ENCODE data around the gene BCL2. TPM values are rescaled to one million over a fixed set of nuclear protein-coding genes. Genes with fewer than 3 reads are reported as not detected.
A peak's percentile ranks its signal among the peaks of the same experiment; 100 is the strongest.

BCL2 gene
- total RNA-seq, 2 experiments from 2014 or later = 102 to 109 TPM

- H3K9me3 Mint-ChIP-seq = no peaks in the 10 kb centered on the region
- H3K27ac Mint-ChIP-seq = no peak overlapping the region
- no peak for DNase-seq
- POLR2A ChIA-PET = interaction anchor here (0.6 to 1.2 kb wide), 6 partner anchors 9 to 92 kb away, joined by 3 to 4 read pairs (median 3); no protein-coding TSS in a partner anchor
- H3K4me1 Mint-ChIP-seq = peaks cover 77% of the 10 kb centered on the region
- CTCF ChIA-PET = interaction anchor here (0.7 to 2.0 kb wide), 4 partner anchors 21 to 92 kb away, joined by 3 to 10 read pairs (median 4); no protein-coding TSS in a partner anchor
- H3K36me3 Mint-ChIP-seq (ENCODE audit: low read depth) = peaks cover 72% of the 10 kb centered on the region
- H3K4me3 Mint-ChIP-seq = no peak overlapping the region
- H3K27me3 Mint-ChIP-seq = no peaks in the 10 kb centered on the region
Measured at GRCh38 chr18:63225434-63225833, 94.1 kb downstream of the BCL2 start.

GRCh38 chr18:63224630-63225029, 94.9 kb downstream of the BCL2 start:
- no peaks in the 10 kb centered on the region for H3K9me3 Mint-ChIP-seq
- no peak overlapping the region for H3K4me3 Mint-ChIP-seq
- CTCF ChIA-PET = interaction anchor here (1.0 to 2.0 kb wide), 2 partner anchors 69 to 93 kb away, joined by 4 to 10 read pairs; no protein-coding TSS in a partner anchor
- H3K27ac Mint-ChIP-seq = peak overlapping the region; percentile 44
- peaks cover 77% of the 10 kb centered on the region for H3K4me1 Mint-ChIP-seq
- no peak for DNase-seq
- POLR2A ChIA-PET = interaction anchor here (0.7 to 1.2 kb wide), 6 partner anchors 11 to 93 kb away, joined by 3 to 4 read pairs (median 3); no protein-coding TSS in a partner anchor
- H3K36me3 Mint-ChIP-seq (ENCODE audit: low read depth) = peaks cover 73% of the 10 kb centered on the region
- H3K27me3 Mint-ChIP-seq = no peaks in the 10 kb centered on the region

GRCh38 chr18:63223837-63224236, 95.7 kb downstream of the BCL2 start:
- peaks cover 4% of the 10 kb centered on the region for H3K9me3 Mint-ChIP-seq
- CTCF ChIA-PET = interaction anchor here (2.0 kb wide), 1 partner anchor 94 kb away, joined by 10 read pairs; no protein-coding TSS in a partner anchor
- H3K4me3 Mint-ChIP-seq = no peak overlapping the region
- POLR2A ChIA-PET = no interaction called here
- peaks cover 78% of the 10 kb centered on the region for H3K4me1 Mint-ChIP-seq
- peaks cover 75% of the 10 kb centered on the region for H3K36me3 Mint-ChIP-seq (ENCODE audit: low read depth)
- no peak for DNase-seq
- peak overlapping the region; percentile 44 for H3K27ac Mint-ChIP-seq
- no peaks in the 10 kb centered on the region for H3K27me3 Mint-ChIP-seq

GRCh38 chr18:63220903-63221302, 98.7 kb downstream of the BCL2 start:
- H3K4me1 Mint-ChIP-seq = peaks cover 91% of the 10 kb centered on the region
- peaks cover 6% of the 10 kb centered on the region for H3K9me3 Mint-ChIP-seq
- H3K36me3 Mint-ChIP-seq (ENCODE audit: low read depth) = peaks cover 77% of the 10 kb centered on the region
- ChIA-PET CTCF (interaction anchor here (1.0 kb wide), 1 partner anchor 98 kb away, joined by 4 read pairs; no protein-coding TSS in a partner anchor), POLR2A (interaction anchor here (1.3 to 2.0 kb wide), 3 partner anchors 12 to 96 kb away, joined by 4 to 6 read pairs (median 5); no protein-coding TSS in a partner anchor)
- DNase-seq = peak; percentile 70
- peak overlapping the region; percentile 48 for H3K27ac Mint-ChIP-seq
- no peaks in the 10 kb centered on the region for H3K27me3 Mint-ChIP-seq
- no peak overlapping the region for H3K4me3 Mint-ChIP-seq

- POLR2A ChIA-PET = interaction anchor here (1.5 kb wide), 1 partner anchor 18 kb away, joined by 6 read pairs; no protein-coding TSS in a partner anchor
- H3K36me3 Mint-ChIP-seq (ENCODE audit: low read depth) = peaks cover 77% of the 10 kb centered on the region
- H3K9me3 Mint-ChIP-seq = peaks cover 6% of the 10 kb centered on the region
- no peaks in the 10 kb centered on the region for H3K27me3 Mint-ChIP-seq
- DNase-seq = no peak
- peaks cover 93% of the 10 kb centered on the region for H3K4me1 Mint-ChIP-seq
- CTCF ChIA-PET = no interaction called here
- peak overlapping the region; percentile 64 for H3K4me3 Mint-ChIP-seq
- peak overlapping the region; percentile 93 for H3K27ac Mint-ChIP-seq
Measured at GRCh38 chr18:63218472-63218871, 101.1 kb downstream of the BCL2 start.

GRCh38 chr18:63216516-63217311, 102.9 kb downstream of the BCL2 start:
- Mint-ChIP-seq H3K9me3 (peaks cover 6% of the 10 kb centered on the region), H3K4me1 (peaks cover 95% of the 10 kb centered on the region), H3K27ac (peak overlapping the region; percentile 93), H3K27me3 (no peaks in the 10 kb centered on the region), H3K4me3 (peak overlapping the region; percentile 64), H3K36me3 (ENCODE audit: low read depth) (peaks cover 70% of the 10 kb centered on the region)
- CTCF ChIA-PET = interaction anchor here (0.8 to 1.3 kb wide), 2 partner anchors 100 to 101 kb away, joined by 3 read pairs; no protein-coding TSS in a partner anchor
- POLR2A ChIA-PET = interaction anchor here (0.6 to 2.1 kb wide), 12 partner anchors 9 to 205 kb away, joined by 3 to 34 read pairs (median 4); partner anchors contain the start of gene BCL2
- DNase-seq = peak; percentile 49

GRCh38 chr18:63213936-63214671, 105.5 kb downstream of the BCL2 start:
- ChIA-PET CTCF (interaction anchor here (1.0 to 2.4 kb wide), 5 partner anchors 8 to 104 kb away, joined by 4 to 16 read pairs (median 5); no protein-coding TSS in a partner anchor), POLR2A (interaction anchor here (0.8 to 2.3 kb wide), 14 partner anchors 10 to 103 kb away, joined by 3 to 25 read pairs (median 10); no protein-coding TSS in a partner anchor)
- DNase-seq = no peak
- peaks cover 68% of the 10 kb centered on the region for H3K36me3 Mint-ChIP-seq (ENCODE audit: low read depth)
- peaks cover 5% of the 10 kb centered on the region for H3K9me3 Mint-ChIP-seq
- H3K27ac Mint-ChIP-seq = peak overlapping the region; percentile 94
- no peaks in the 10 kb centered on the region for H3K27me3 Mint-ChIP-seq
- H3K4me1 Mint-ChIP-seq = peaks cover 94% of the 10 kb centered on the region
- peak overlapping the region; percentile 1 for H3K4me3 Mint-ChIP-seq

GRCh38 chr18:63213331-63213900, 106.2 kb downstream of the BCL2 start:
- DNase-seq = peak; percentile 49
- no peaks in the 10 kb centered on the region for H3K9me3 Mint-ChIP-seq
- H3K4me1 Mint-ChIP-seq = peaks cover 94% of the 10 kb centered on the region
- H3K36me3 Mint-ChIP-seq (ENCODE audit: low read depth) = peaks cover 68% of the 10 kb centered on the region
- peak overlapping the region; percentile 58 for H3K4me3 Mint-ChIP-seq
- H3K27ac Mint-ChIP-seq = peak overlapping the region; percentile 94
- H3K27me3 Mint-ChIP-seq = no peaks in the 10 kb centered on the region
- ChIA-PET CTCF (interaction anchor here (1.3 to 2.4 kb wide), 4 partner anchors 8 to 105 kb away, joined by 4 to 16 read pairs (median 5); no protein-coding TSS in a partner anchor), POLR2A (interaction anchor here (0.8 to 2.3 kb wide), 14 partner anchors 9 to 104 kb away, joined by 3 to 25 read pairs (median 10); no protein-coding TSS in a partner anchor)

GRCh38 chr18:63210521-63210920, 109.0 kb downstream of the BCL2 start:
- Mint-ChIP-seq H3K4me1 (peaks cover 91% of the 10 kb centered on the region), H3K36me3 (ENCODE audit: low read depth) (peaks cover 74% of the 10 kb centered on the region), H3K9me3 (no peaks in the 10 kb centered on the region), H3K27me3 (no peaks in the 10 kb centered on the region), H3K4me3 (peak overlapping the region; percentile 81), H3K27ac (peak overlapping the region; percentile 94)
- POLR2A ChIA-PET = interaction anchor here (1.0 to 6.3 kb wide), 10 partner anchors 10 to 108 kb away, joined by 3 to 62 read pairs (median 13); partner anchors contain the start of gene BCL2
- no peak for DNase-seq
- CTCF ChIA-PET = interaction anchor here (0.9 to 5.0 kb wide), 3 partner anchors 55 to 108 kb away, joined by 3 to 30 read pairs (median 4); partner anchors contain the start of gene BCL2

GRCh38 chr18:63208676-63209075, 110.9 kb downstream of the BCL2 start:
- H3K27me3 Mint-ChIP-seq = no peaks in the 10 kb centered on the region
- H3K36me3 Mint-ChIP-seq (ENCODE audit: low read depth) = peaks cover 76% of the 10 kb centered on the region
- POLR2A ChIA-PET = interaction anchor here (0.6 to 7.2 kb wide), 11 partner anchors 8 to 200 kb away, joined by 3 to 85 read pairs (median 16); partner anchors contain the start of gene BCL2
- no peaks in the 10 kb centered on the region for H3K9me3 Mint-ChIP-seq
- no peak for DNase-seq
- peaks cover 92% of the 10 kb centered on the region for H3K4me1 Mint-ChIP-seq
- CTCF ChIA-PET = interaction anchor here (1.4 to 5.0 kb wide), 2 partner anchors 50 to 110 kb away, joined by 5 to 30 read pairs; partner anchors contain the start of gene BCL2
- H3K4me3 Mint-ChIP-seq = peak overlapping the region; percentile 81
- peak overlapping the region; percentile 94 for H3K27ac Mint-ChIP-seq

- Mint-ChIP-seq H3K4me1 (peaks cover 92% of the 10 kb centered on the region), H3K27ac (peak overlapping the region; percentile 94), H3K4me3 (peak overlapping the region; percentile 81), H3K9me3 (no peaks in the 10 kb centered on the region), H3K36me3 (ENCODE audit: low read depth) (peaks cover 79% of the 10 kb centered on the region), H3K27me3 (no peaks in the 10 kb centered on the region)
- CTCF ChIA-PET = interaction anchor here (1.4 to 5.0 kb wide), 3 partner anchors 50 to 110 kb away, joined by 3 to 30 read pairs (median 5); partner anchors contain the start of gene BCL2
- no peak for DNase-seq
- POLR2A ChIA-PET = interaction anchor here (1.0 to 7.2 kb wide), 13 partner anchors 7 to 201 kb away, joined by 3 to 85 read pairs (median 7); partner anchors contain the start of gene BCL2
Measured at GRCh38 chr18:63207835-63208234, 111.7 kb downstream of the BCL2 start.

All from activated CD4-positive, alpha-beta memory T cell treated with anti-CD3 and anti-CD28 coated beads, Interleukin-2, amount 10 ng/mL, durations not matched to agents 7 days and 5 days (primary cell).